AG09319 (cell line): ENCODE data around the gene HHATL.

Source experiments
- DNase-seq: peaks from one replicate; pipeline ENCODE4 v3.0.0-alpha.2; 2010; ENCODE audit warnings: low read depth; ENCODE audit errors: extremely low read depth
- CTCF ChIP-seq: IDR thresholded peaks from 2 replicates; pipeline ENCODE4 v1.5.1; 2011; ENCODE audit warnings: low read depth, mild to moderate bottlenecking, inconsistent platforms, low read length, moderate library complexity

Gene HHATL

GRCh38 chr3:42696356-42697288, 6.0 kb downstream of the HHATL start:
- no peak for DNase-seq
- TF ChIP-seq CTCF, result no peak

- TF ChIP-seq CTCF, result no peak
Measured at GRCh38 chr3:42694366-42694765, 8.2 kb downstream of the HHATL start.

GRCh38 chr3:42693530-42693930, 9.1 kb downstream of the HHATL start:
- no peak for DNase-seq
- TF ChIP-seq CTCF, result no peak

More at GRCh38 chr3:42694366-42694765, 8.2 kb downstream of the HHATL start:
- no peak for DNase-seq

- no peak for DNase-seq
- TF ChIP-seq CTCF, result no peak
Measured at GRCh38 chr3:42692667-42693529, 9.7 kb downstream of the HHATL start.

GRCh38 chr3:42691816-42692666, 10.6 kb downstream of the HHATL start:
- no peak for TF ChIP-seq CTCF
- DNase-seq, result no peak

- no peak for DNase-seq
- TF ChIP-seq CTCF, result no peak
Measured at GRCh38 chr3:42690766-42691680, 11.6 kb downstream of the HHATL start.
